ENCODE results near the gene HBB. TPM values are rescaled to one million over a fixed set of nuclear protein-coding genes. Genes with fewer than 3 reads are reported as not detected.

Gene HBB
- total RNA-seq, 1 donor from 2014 or later = not detected

- DNase-seq (ENCODE audit: low read depth) = no peak
These were observed 20.8 kb upstream of the HBB start for GRCh38 chr11:5247472-5248192.

GRCh38 chr11:5246772-5247471 is 20.1 kb upstream of the HBB start:
- DNase-seq (ENCODE audit: low read depth) = no peak

- no peak for DNase-seq (ENCODE audit: low read depth)
These were observed 18.3 kb upstream of the HBB start for GRCh38 chr11:5245155-5245554.

GRCh38 chr11:5243816-5244180 is 16.9 kb upstream of the HBB start:
- no peak for DNase-seq (ENCODE audit: low read depth)

- DNase-seq (ENCODE audit: low read depth) = no peak
These were observed 16.3 kb upstream of the HBB start for GRCh38 chr11:5242933-5243815.

GRCh38 chr11:5242208-5242607 is 15.3 kb upstream of the HBB start:
- no peak for DNase-seq (ENCODE audit: low read depth)

- no peak for DNase-seq (ENCODE audit: low read depth)
These were observed 14.6 kb upstream of the HBB start for GRCh38 chr11:5241458-5241857.

- DNase-seq (ENCODE audit: low read depth) = no peak
These were observed 13.6 kb upstream of the HBB start for GRCh38 chr11:5240458-5240857.

GRCh38 chr11:5240056-5240455 is 13.2 kb upstream of the HBB start:
- no peak for DNase-seq (ENCODE audit: low read depth)

GRCh38 chr11:5239046-5239445 is 12.2 kb upstream of the HBB start:
- DNase-seq (ENCODE audit: low read depth) = no peak

- DNase-seq (ENCODE audit: low read depth) = no peak
These were observed 11.6 kb upstream of the HBB start for GRCh38 chr11:5238486-5238885.

- DNase-seq (ENCODE audit: low read depth) = no peak
These were observed 10.5 kb upstream of the HBB start for GRCh38 chr11:5237420-5237819.

GRCh38 chr11:5235364-5236095 is 8.7 kb upstream of the HBB start:
- no peak for DNase-seq (ENCODE audit: low read depth)

GRCh38 chr11:5234381-5234834 is 7.5 kb upstream of the HBB start, which contains the start of gene HBD:
HBD (minus strand) TSS chr11:5234483; CDS start chr11:5234433, 50 bp downstream.
- peak; percentile 20 for DNase-seq (ENCODE audit: low read depth)

- DNase-seq (ENCODE audit: low read depth) = no peak
These were observed 6.4 kb upstream of the HBB start for GRCh38 chr11:5233307-5233706.

GRCh38 chr11:5232821-5233220 is 6.0 kb upstream of the HBB start:
- no peak for DNase-seq (ENCODE audit: low read depth)

- DNase-seq (ENCODE audit: low read depth) = no peak
These were observed 5.3 kb upstream of the HBB start for GRCh38 chr11:5232176-5232575.

- no peak for DNase-seq (ENCODE audit: low read depth)
These were observed 4.2 kb upstream of the HBB start for GRCh38 chr11:5231111-5231510.

- DNase-seq (ENCODE audit: low read depth) = no peak
These were observed 3.4 kb upstream of the HBB start for GRCh38 chr11:5230266-5230665.

GRCh38 chr11:5229796-5230195 is 2.9 kb upstream of the HBB start:
- DNase-seq (ENCODE audit: low read depth) = no peak

- DNase-seq (ENCODE audit: low read depth) = peak; percentile 2
These were observed 2.5 kb upstream of the HBB start for GRCh38 chr11:5229356-5229755.
